Fibroblast of pulmonary artery (primary cell): ENCODE data around the gene MYRIP.

Experiments used
- DNase-seq: peaks from one replicate; pipeline ENCODE4 v3.0.0-alpha.2; 2010; ENCODE audit warnings: low read depth
- H3K4me3 ChIP-seq: replicated peaks from 2 replicates; pipeline ENCODE4 v1.5.1; 2011; ENCODE audit warnings: low read depth, mild to moderate bottlenecking, control low read depth, low read length, moderate library complexity
- CTCF ChIP-seq: IDR thresholded peaks from 2 replicates; pipeline ENCODE4 v1.5.1; 2011; ENCODE audit warnings: mild to moderate bottlenecking, control low read depth, low read length, inconsistent platforms; ENCODE audit errors: missing control alignments

The MYRIP gene

GRCh38 chr3:39849992-39850715 is 40.7 kb downstream of the MYRIP start:
- TF ChIP-seq CTCF = no peak
- H3K4me3 ChIP-seq = no peak overlapping the region
- no peak for DNase-seq

- DNase-seq = no peak
- no peak for TF ChIP-seq CTCF
- no peak overlapping the region for H3K4me3 ChIP-seq
Measured at GRCh38 chr3:39850716-39851032, 41.3 kb downstream of the MYRIP start.

- no peak overlapping the region for H3K4me3 ChIP-seq
- no peak for DNase-seq
- TF ChIP-seq CTCF = no peak
Measured at GRCh38 chr3:39855517-39855916, 46.1 kb downstream of the MYRIP start.

GRCh38 chr3:39869890-39870289 is 60.5 kb downstream of the MYRIP start:
- no peak overlapping the region for H3K4me3 ChIP-seq
- DNase-seq = no peak
- no peak for TF ChIP-seq CTCF

GRCh38 chr3:39870706-39871105 is 61.3 kb downstream of the MYRIP start:
- TF ChIP-seq CTCF = no peak
- DNase-seq = peak; percentile 12
- no peak overlapping the region for H3K4me3 ChIP-seq

- DNase-seq = no peak
- no peak overlapping the region for H3K4me3 ChIP-seq
- no peak for TF ChIP-seq CTCF
Measured at GRCh38 chr3:39879581-39879980, 70.2 kb downstream of the MYRIP start.

- no peak overlapping the region for H3K4me3 ChIP-seq
- TF ChIP-seq CTCF = no peak
- DNase-seq = no peak
Measured at GRCh38 chr3:39882111-39882510, 72.7 kb downstream of the MYRIP start.
